DND-41 (cell line): Measurements from ENCODE around the gene RBFOX2.

ENCODE experiments used
- CTCF ChIP-seq: IDR thresholded peaks from 2 replicates; pipeline ENCODE4 v1.5.1; 2012; ENCODE audit warnings: borderline replicate concordance, low read length, moderate library complexity, mild to moderate bottlenecking; ENCODE audit not compliant: poor library complexity, severe bottlenecking; ENCODE audit errors: extremely low read depth
- EZH2 ChIP-seq: IDR thresholded peaks from 3 replicates; pipeline ENCODE4 v1.6.1; 2012; ENCODE audit warnings: borderline replicate concordance, low read depth, mild to moderate bottlenecking, moderate library complexity, low read length, inconsistent platforms; ENCODE audit not compliant: severe bottlenecking

- TF ChIP-seq CTCF: no peak
- TF ChIP-seq EZH2: no peak
Measured at GRCh38 chr22:36015811-36016529, 12.7 kb downstream of the RBFOX2 start.
